ENCODE data around the gene IQCK. TPM values are rescaled to one million over a fixed set of nuclear protein-coding genes. Genes with fewer than 3 reads are reported as not detected.

The IQCK gene
- total RNA-seq, 6 donors from 2014 or later: 9.3 to 50.3 (median 18.3) TPM

DNA sequence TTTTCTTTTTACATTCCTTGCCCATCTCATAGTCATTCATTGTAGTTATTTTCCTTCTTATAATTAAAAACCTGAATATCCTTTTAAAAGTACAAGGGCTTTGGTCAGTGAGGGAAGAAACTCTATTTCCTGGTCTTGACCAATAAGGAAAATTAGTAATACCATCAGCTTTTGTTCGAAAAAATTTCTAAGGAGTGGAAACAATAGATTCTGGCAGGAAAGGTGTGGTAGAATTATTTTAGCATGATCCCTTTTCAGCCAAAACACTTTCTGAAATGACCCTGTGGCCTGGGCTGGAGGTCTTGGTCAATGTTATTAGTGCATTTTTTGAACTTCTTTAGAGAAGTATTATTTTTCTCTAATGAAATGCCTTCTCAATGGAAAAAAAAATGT, 36.6 kb downstream of the IQCK start:
- no peak for ATAC-seq (ENCODE audit: low FRiP score in 2 of 2)
- WGBS, 2 donors: 50 to 63% methylated on average over 1 of the region's 1 CpG
- no peak for DNase-seq
- Histone ChIP-seq H3K4me1 (peaks cover 0 to 5% (median 0%) of the 10 kb centered on the region in 4 donors), H3K36me3 (no peaks in the 10 kb centered on the region), H3K4me3 (no peak overlapping the region), H3K27me3 (no peaks in the 10 kb centered on the region), H3K9me3 (no peaks in the 10 kb centered on the region), H3K27ac (no peak overlapping the region)
- TF ChIP-seq, protein P1, sequence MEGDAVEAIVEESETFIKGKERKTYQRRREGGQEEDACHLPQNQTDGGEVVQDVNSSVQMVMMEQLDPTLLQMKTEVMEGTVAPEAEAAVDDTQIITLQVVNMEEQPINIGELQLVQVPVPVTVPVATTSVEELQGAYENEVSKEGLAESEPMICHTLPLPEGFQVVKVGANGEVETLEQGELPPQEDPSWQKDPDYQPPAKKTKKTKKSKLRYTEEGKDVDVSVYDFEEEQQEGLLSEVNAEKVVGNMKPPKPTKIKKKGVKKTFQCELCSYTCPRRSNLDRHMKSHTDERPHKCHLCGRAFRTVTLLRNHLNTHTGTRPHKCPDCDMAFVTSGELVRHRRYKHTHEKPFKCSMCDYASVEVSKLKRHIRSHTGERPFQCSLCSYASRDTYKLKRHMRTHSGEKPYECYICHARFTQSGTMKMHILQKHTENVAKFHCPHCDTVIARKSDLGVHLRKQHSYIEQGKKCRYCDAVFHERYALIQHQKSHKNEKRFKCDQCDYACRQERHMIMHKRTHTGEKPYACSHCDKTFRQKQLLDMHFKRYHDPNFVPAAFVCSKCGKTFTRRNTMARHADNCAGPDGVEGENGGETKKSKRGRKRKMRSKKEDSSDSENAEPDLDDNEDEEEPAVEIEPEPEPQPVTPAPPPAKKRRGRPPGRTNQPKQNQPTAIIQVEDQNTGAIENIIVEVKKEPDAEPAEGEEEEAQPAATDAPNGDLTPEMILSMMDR (IDR thresholded peaks at IDR 0.05): no peak
- TF ChIP-seq POLR2AphosphoS5 (IDR thresholded peaks at IDR 0.05): no peak
- TF ChIP-seq POLR2A (IDR thresholded peaks at IDR 0.05): no peak
- no peak for TF ChIP-seq EP300 (IDR thresholded peaks at IDR 0.05)

DNA sequence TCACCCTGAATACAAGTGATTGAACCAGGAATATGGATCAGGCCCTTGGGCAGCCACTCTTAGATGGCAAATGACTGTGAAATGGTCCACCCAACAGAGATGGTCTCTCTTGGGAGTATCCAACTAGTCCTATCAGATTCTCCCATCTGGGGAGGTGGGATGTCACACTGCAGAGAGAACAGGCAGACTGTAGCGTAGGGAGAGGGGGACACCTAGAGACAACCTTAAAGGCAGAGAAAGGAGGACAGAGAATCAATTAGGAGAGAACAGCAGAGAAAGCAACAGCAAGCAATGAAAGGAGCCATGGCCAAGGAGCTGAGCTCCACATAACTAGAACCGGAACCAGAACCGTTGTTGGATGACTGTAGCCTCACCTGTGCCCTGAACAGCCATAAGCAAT, 37.2 kb downstream of the IQCK start:
- no peak for ATAC-seq (ENCODE audit: low FRiP score in 2 of 2)
- H3K27ac ChIP-seq: no peak overlapping the region
- no peak for TF ChIP-seq POLR2A (IDR thresholded peaks at IDR 0.05)
- no peak for TF ChIP-seq EP300 (IDR thresholded peaks at IDR 0.05)
- TF ChIP-seq, protein P1 (IDR thresholded peaks at IDR 0.05): no peak
- no peak for TF ChIP-seq POLR2AphosphoS5 (IDR thresholded peaks at IDR 0.05)
- no peaks in the 10 kb centered on the region for H3K9me3 ChIP-seq
- 87 to 96% methylated on average over 3 of the region's 3 CpGs for WGBS, 2 donors
- no peak for DNase-seq
- H3K27me3 ChIP-seq: no peaks in the 10 kb centered on the region
- peaks cover 0 to 5% (median 0%) of the 10 kb centered on the region in 4 donors for H3K4me1 ChIP-seq
- no peaks in the 10 kb centered on the region for H3K36me3 ChIP-seq
- H3K4me3 ChIP-seq: no peak overlapping the region

DNA sequence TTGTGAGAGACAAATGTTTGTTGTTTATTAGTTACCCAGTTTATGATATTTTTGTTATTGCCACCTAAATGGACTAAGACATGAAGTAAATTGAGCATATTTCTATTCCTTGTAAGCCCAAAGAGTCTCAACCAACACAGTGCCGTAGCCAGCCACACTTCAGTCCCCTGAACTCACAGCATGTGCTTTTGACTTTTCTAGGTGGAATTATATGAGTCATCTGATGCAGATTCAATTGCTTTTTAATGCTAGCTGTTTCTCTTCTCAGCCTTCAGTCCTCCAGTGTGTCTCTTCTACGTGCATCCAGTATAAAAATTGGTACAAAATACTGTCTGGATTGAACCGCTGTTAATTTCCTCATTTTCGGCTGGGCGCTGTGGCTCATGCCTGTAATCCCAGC, 39.0 kb downstream of the IQCK start:
- Histone ChIP-seq H3K9me3 (no peaks in the 10 kb centered on the region), H3K36me3 (no peaks in the 10 kb centered on the region), H3K4me1 (peaks cover 0 to 9% (median 2%) of the 10 kb centered on the region in 4 donors), H3K27me3 (no peaks in the 10 kb centered on the region), H3K27ac (no peak overlapping the region), H3K4me3 (no peak overlapping the region)
- DNase-seq (no peak), ATAC-seq (ENCODE audit: low FRiP score in 2 of 2) (no peak)
- TF ChIP-seq POLR2A (IDR thresholded peaks at IDR 0.05) (no peak), EP300 (IDR thresholded peaks at IDR 0.05) (no peak), POLR2AphosphoS5 (IDR thresholded peaks at IDR 0.05) (no peak)
- TF ChIP-seq, protein P1 (IDR thresholded peaks at IDR 0.05): no peak
- 90 to 94% methylated on average over 5 of the region's 5 CpGs for WGBS, 2 donors

DNA sequence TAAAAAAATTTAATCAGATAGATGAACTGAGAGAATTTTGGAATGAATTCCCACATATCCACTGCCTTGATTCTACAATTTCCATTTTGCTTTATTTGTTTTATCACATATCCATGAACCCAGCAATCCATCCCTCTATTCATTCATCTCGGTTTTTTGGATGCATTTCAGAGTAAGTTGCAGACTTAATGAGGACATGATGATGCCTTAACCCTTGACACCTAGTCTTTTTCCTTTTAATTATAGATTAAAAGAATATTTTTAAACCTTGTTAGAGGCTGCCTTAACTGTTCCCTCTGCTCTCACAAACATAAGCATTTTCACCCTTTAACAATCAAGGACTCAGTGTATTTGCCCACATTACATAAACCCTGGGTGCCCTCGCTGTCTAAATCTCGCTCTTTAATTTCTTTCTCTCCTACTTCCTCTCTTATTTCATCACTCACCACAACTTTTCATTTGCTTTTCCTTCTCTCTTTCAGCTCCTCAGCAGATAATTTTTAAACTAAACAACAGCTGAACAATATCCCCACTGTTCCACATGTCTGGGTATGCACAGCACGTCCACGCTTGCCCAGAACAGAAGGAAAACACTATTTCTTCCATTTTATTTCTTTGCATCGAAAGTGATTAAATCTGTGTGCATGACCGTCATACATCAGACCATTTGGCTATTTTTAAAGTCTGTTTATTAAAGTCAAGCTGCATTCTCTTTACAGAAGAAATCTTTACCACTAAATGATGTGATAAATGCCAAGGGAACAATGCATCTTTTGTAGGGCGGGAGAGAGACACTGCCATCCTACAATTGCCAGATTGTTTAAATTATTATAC, 39.9 kb downstream of the IQCK start:
- no peak overlapping the region for H3K4me3 ChIP-seq
- H3K9me3 ChIP-seq: no peaks in the 10 kb centered on the region
- no peak overlapping the region for H3K27ac ChIP-seq
- peaks cover 0 to 9% (median 2%) of the 10 kb centered on the region in 4 donors for H3K4me1 ChIP-seq
- TF ChIP-seq EP300 (IDR thresholded peaks at IDR 0.05): no peak
- TF ChIP-seq POLR2A (IDR thresholded peaks at IDR 0.05): no peak
- TF ChIP-seq POLR2AphosphoS5 (IDR thresholded peaks at IDR 0.05): no peak
- TF ChIP-seq, protein P1 (IDR thresholded peaks at IDR 0.05): no peak
- WGBS, 2 donors: 53 to 62% methylated on average over 8 of the region's 8 CpGs
- H3K27me3 ChIP-seq: no peaks in the 10 kb centered on the region
- ATAC-seq (ENCODE audit: low FRiP score in 2 of 2) (no peak), DNase-seq (no peak)
- no peaks in the 10 kb centered on the region for H3K36me3 ChIP-seq

All from upper lobe of left lung (tissue), 6 donors.